ENCODE data around the gene PIGO. TPM values are rescaled to one million over a fixed set of nuclear protein-coding genes. Genes with fewer than 3 reads are reported as not detected.

PIGO gene
- total and polyA plus RNA-seq, 10 of the 15 experiments (the other 5 are each of a cell fraction or from before 2014, with no cell fraction given): 8.2 to 23.3 (median 18.4) TPM

DNA sequence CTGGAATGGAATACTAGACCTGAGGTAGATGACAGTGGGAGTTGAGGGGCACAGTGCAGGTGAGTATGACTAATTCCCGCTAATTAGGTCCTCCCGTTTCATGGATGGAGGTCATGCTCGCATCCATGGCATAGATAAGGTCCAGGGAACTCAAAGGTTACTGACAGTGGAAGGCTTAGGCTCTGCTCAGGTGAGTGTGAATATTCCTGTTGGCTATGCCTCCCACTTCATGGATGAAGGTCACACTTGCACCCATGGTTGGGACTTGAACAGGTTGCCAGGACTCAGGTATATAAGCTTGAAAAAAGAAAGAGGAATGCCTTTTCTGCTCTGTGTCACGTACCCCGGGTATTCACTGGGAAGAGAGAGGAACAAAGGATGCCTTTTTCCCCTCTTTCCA is 45.6 kb upstream of the PIGO start (continued):
- TF ChIP-seq TCF7 (IDR thresholded peaks at IDR 0.05; ENCODE audit: borderline replicate concordance) (no peak), PAX5 (IDR thresholded peaks at IDR 0.05; ENCODE audit: borderline replicate concordance, low read depth, low read length) (no peak), PML (IDR thresholded peaks at IDR 0.05; ENCODE audit: low read length) (no peak), CHD2 (IDR thresholded peaks at IDR 0.05; ENCODE audit: borderline replicate concordance, low read depth, low read length) (no peak), NFIC (IDR thresholded peaks at IDR 0.05; ENCODE audit: low read depth, low read length) (no peak), BHLHE40 (IDR thresholded peaks at IDR 0.05; ENCODE audit: borderline replicate concordance in 1 of 2, low read depth in 2 of 2, low read length in 1 of 2) (no peak), MTA3 (IDR thresholded peaks at IDR 0.05; ENCODE audit: borderline replicate concordance, low read length) (no peak), RAD51 (IDR thresholded peaks at IDR 0.05) (no peak), SREBF2 (IDR thresholded peaks at IDR 0.05; ENCODE audit: low read length) (no peak)

GRCh38 chr9:35140093-35140492 is 43.7 kb upstream of the PIGO start:
- ChIA-PET RAD21 (ENCODE audit: unreplicated experiment) (no interaction called here), CTCF (no interaction called here), POLR2A (no interaction called here), SMC1A (ENCODE audit: uncharacterized antibody, unreplicated experiment) (no interaction called here)
- H3K9ac ChIP-seq (ENCODE audit: control insufficient read depth, insufficient read depth, low read length): no peak overlapping the region
- no peaks in the 10 kb centered on the region for H3K36me3 ChIP-seq (ENCODE audit: control insufficient read depth in 2 of 2, insufficient read depth in 2 of 2, low read length in 1 of 2)
- FAIRE-seq: no peak
- BruUV-seq (replicated peaks): no TSS peak
- DNase-seq (ENCODE audit: low read depth, low spot score): no peak
- peaks cover 11% of the 10 kb centered on the region for H3K9me3 ChIP-seq (replicated peaks; ENCODE audit: control insufficient read depth, insufficient read depth, low read length)
- 7% methylated on average over 2 of the region's 2 CpGs for WGBS (ENCODE audit: insufficient coverage, insufficient replicate concordance, low lambda C conversion rate, missing lambda C conversion rate)
- H3K27ac ChIP-seq (ENCODE audit: control insufficient read depth, insufficient read depth): no peak overlapping the region
- TF ChIP-seq IKZF2 (IDR thresholded peaks at IDR 0.05) (no peak), POU2F2 (IDR thresholded peaks at IDR 0.05; ENCODE audit: borderline replicate concordance, low read depth, low read length) (no peak), KAT2A (conservative IDR thresholded peaks at IDR 0.05; ENCODE audit: control insufficient read depth, low read depth, low read length) (no peak), BCL11A (IDR thresholded peaks at IDR 0.05; ENCODE audit: low read depth, low read length) (no peak), NFYB (IDR thresholded peaks at IDR 0.05; ENCODE audit: insufficient read depth, low read depth, low read length) (no peak), YY1 (IDR thresholded peaks at IDR 0.05; ENCODE audit: low read depth, low read length) (no peak), HDAC6 (IDR thresholded peaks at IDR 0.05; ENCODE audit: unreplicated experiment) (no peak), EP300 (IDR thresholded peaks at IDR 0.05; ENCODE audit: borderline replicate concordance in 1 of 2, control insufficient read depth in 1 of 2, low read depth in 2 of 2, low read length in 2 of 2) (no peak), MAX (IDR thresholded peaks at IDR 0.05; ENCODE audit: low read depth, low read length) (no peak), SRF (IDR thresholded peaks at IDR 0.05; ENCODE audit: low read depth in 2 of 2, low read length in 2 of 2) (no peak), KLF5 (IDR thresholded peaks at IDR 0.05; ENCODE audit: partially characterized antibody) (no peak)
- TF ChIP-seq, protein P1, sequence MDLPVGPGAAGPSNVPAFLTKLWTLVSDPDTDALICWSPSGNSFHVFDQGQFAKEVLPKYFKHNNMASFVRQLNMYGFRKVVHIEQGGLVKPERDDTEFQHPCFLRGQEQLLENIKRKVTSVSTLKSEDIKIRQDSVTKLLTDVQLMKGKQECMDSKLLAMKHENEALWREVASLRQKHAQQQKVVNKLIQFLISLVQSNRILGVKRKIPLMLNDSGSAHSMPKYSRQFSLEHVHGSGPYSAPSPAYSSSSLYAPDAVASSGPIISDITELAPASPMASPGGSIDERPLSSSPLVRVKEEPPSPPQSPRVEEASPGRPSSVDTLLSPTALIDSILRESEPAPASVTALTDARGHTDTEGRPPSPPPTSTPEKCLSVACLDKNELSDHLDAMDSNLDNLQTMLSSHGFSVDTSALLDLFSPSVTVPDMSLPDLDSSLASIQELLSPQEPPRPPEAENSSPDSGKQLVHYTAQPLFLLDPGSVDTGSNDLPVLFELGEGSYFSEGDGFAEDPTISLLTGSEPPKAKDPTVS (IDR thresholded peaks at IDR 0.05; ENCODE audit: low read depth, low read length): no peak
- H3K79me2 ChIP-seq (ENCODE audit: control insufficient read depth, insufficient read depth, low read length): no peaks in the 10 kb centered on the region
- no peak overlapping the region for H3K4me3 ChIP-seq
- H3K4me2 ChIP-seq (ENCODE audit: control insufficient read depth, insufficient read depth): no peak overlapping the region
- H3K27me3 ChIP-seq (replicated peaks in 1 of 2; ENCODE audit: control insufficient read depth in 2 of 2, insufficient read depth in 2 of 2, low read length in 1 of 2): no peaks in the 10 kb centered on the region
- in situ Hi-C loops (cut with MboI) (no loop called here), intact Hi-C loops (cut with micrococcal nuclease; ENCODE audit: unreplicated experiment) (no loop called here)
- H2AFZ ChIP-seq (ENCODE audit: control insufficient read depth, low read depth, low read length): no peak overlapping the region
- H3K4me1 ChIP-seq (ENCODE audit: control insufficient read depth, insufficient read depth, low read length): no peaks in the 10 kb centered on the region
- ATAC-seq: no peak
- no peaks in the 10 kb centered on the region for H4K20me1 ChIP-seq (ENCODE audit: control insufficient read depth, insufficient read depth)
